ENCODE measurements around the gene BMP7.

- TF ChIP-seq CTCF (IDR thresholded peaks at IDR 0.05 in 8 of 11, conservative IDR thresholded peaks at IDR 0.05 in 3 of 11) (no peak), POLR2AphosphoS5 (IDR thresholded peaks at IDR 0.05) (no peak), POLR2A (IDR thresholded peaks at IDR 0.05) (no peak)
Observed at GRCh38 chr20:57278457-57278856, 12.0 kb upstream of the BMP7 start.

All from spleen (tissue), 7 donors.